Smooth muscle cell (in vitro differentiated cells): ENCODE data around the gene STAP1. TPM values are rescaled to one million over a fixed set of nuclear protein-coding genes. Genes with fewer than 3 reads are reported as not detected.

Experiments used
- DNase-seq: peaks from one replicate; lab custom pipeline; 2025; ENCODE audit not compliant: unreplicated experiment; lab: John Stamatoyannopoulos, UW
- H2AFZ ChIP-seq: fragments of 200-600 bp; sonication (generic); 2 replicates; pipeline ENCODE4 v1.6.0; 2016; ENCODE audit warnings: antibody characterized with exemption, low read depth, mild to moderate bottlenecking
- H3F3A ChIP-seq: fragments of 200-600 bp; sonication (generic); 2 replicates; pipeline ENCODE4 v1.6.0; 2017; ENCODE audit warnings: antibody characterized with exemption, low read depth
- H3K27ac ChIP-seq: fragments of 200-600 bp; sonication (generic); 2 replicates; pipeline ENCODE4 v1.5.1; 2016; ENCODE audit warnings: low read depth, mild to moderate bottlenecking
- H3K27me3 ChIP-seq: fragments of 200-600 bp; sonication (generic); 2 replicates; pipeline ENCODE4 v1.6.1; 2016; ENCODE audit warnings: low read depth, mild to moderate bottlenecking
- H3K36me3 ChIP-seq: fragments of 200-600 bp; sonication (generic); 2 replicates; pipeline ENCODE4 v1.5.1; 2016; ENCODE audit warnings: low read depth
- H3K4me1 ChIP-seq: fragments of 200-600 bp; sonication (generic); 2 replicates; pipeline ENCODE4 v1.5.1; 2016; ENCODE audit warnings: low read depth
- H3K4me2 ChIP-seq: fragments of 200-600 bp; sonication (generic); 2 replicates; pipeline ENCODE4 v1.6.0; 2016; ENCODE audit warnings: mild to moderate bottlenecking
- H3K4me3 ChIP-seq: fragments of 200-600 bp; sonication (generic); 2 replicates; pipeline ENCODE4 v1.5.1; 2016; ENCODE audit warnings: mild to moderate bottlenecking
- H3K79me2 ChIP-seq: fragments of 200-600 bp; sonication (generic); 2 replicates; pipeline ENCODE4 v1.6.0; 2016; ENCODE audit warnings: low read depth, mild to moderate bottlenecking
- H3K9ac ChIP-seq: fragments of 200-600 bp; sonication (generic); 2 replicates; pipeline ENCODE4 v1.6.0; 2016; ENCODE audit warnings: low read depth
- H3K9me3 ChIP-seq: fragments of 200-600 bp; sonication (generic); replicated peaks from 2 replicates; pipeline ENCODE4 v1.5.1; 2016; ENCODE audit warnings: low read depth
- H4K20me1 ChIP-seq: fragments of 200-600 bp; sonication (generic); 2 replicates; pipeline ENCODE4 v1.6.0; 2016; ENCODE audit warnings: low read depth
- WGBS: methylation state at CpG from one replicate; pipeline ENCODE4 v1.1.7; 2016; ENCODE audit warnings: low lambda C conversion rate; 5-methylcytosine and 5-hydroxymethylcytosine counted together
- polyA plus RNA-seq: library from polyadenylated mRNA; unstranded; fragments of >200 nt; fragmentation: Nextera tagmentation; extraction: Ambion mirVana; gene quantifications from 2 replicates; pipeline ENCODE4 v1.2.1, GENCODE V29; 2016
- total RNA-seq: library from RNA; depleted of rRNA; stranded (reverse); fragments of >200 nt; gene quantifications from 2 replicates; pipeline ENCODE4 v1.2.3, GENCODE V29; 2014
- TF ChIP-seq, protein P1 (sequence below): fragments of 200-600 bp; sonication (generic); IDR thresholded peaks from 2 replicates; pipeline ENCODE4 v1.5.1; 2017; ENCODE audit warnings: borderline replicate concordance, mild to moderate bottlenecking, antibody characterized with exemption; ENCODE audit not compliant: insufficient read depth, poor library complexity, severe bottlenecking

The STAP1 gene
- total and polyA plus RNA-seq, 2 experiments from 2014 or later: not detected

DNA sequence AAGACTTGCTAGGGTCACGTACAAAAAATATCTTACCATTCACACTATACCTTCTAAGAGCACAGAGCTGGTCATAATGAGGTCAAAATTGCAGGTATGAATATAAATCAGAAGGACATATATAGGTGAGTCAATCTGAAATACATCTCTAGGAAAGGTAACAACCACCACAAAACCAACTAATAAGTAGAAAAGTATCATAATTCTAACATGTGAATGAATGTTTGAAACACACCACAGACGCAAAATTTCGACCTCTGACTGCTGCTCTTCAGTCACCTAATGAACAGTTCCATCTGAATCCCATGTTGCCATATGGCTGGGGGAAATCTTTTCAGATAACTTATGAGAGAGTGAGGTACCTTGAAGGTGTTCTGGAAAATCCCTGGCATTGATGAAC, 22.1 kb downstream of the STAP1 start:
- TF ChIP-seq, protein P1, sequence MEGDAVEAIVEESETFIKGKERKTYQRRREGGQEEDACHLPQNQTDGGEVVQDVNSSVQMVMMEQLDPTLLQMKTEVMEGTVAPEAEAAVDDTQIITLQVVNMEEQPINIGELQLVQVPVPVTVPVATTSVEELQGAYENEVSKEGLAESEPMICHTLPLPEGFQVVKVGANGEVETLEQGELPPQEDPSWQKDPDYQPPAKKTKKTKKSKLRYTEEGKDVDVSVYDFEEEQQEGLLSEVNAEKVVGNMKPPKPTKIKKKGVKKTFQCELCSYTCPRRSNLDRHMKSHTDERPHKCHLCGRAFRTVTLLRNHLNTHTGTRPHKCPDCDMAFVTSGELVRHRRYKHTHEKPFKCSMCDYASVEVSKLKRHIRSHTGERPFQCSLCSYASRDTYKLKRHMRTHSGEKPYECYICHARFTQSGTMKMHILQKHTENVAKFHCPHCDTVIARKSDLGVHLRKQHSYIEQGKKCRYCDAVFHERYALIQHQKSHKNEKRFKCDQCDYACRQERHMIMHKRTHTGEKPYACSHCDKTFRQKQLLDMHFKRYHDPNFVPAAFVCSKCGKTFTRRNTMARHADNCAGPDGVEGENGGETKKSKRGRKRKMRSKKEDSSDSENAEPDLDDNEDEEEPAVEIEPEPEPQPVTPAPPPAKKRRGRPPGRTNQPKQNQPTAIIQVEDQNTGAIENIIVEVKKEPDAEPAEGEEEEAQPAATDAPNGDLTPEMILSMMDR: no peak
- Histone ChIP-seq H3K9ac (no peak overlapping the region), H3K27me3 (no peaks in the 10 kb centered on the region), H3K4me3 (no peak overlapping the region), H3K4me1 (no peaks in the 10 kb centered on the region), H4K20me1 (no peaks in the 10 kb centered on the region), H2AFZ (no peak overlapping the region), H3F3A (no peaks in the 10 kb centered on the region), H3K36me3 (no peaks in the 10 kb centered on the region), H3K27ac (no peak overlapping the region), H3K79me2 (no peaks in the 10 kb centered on the region), H3K4me2 (no peak overlapping the region), H3K9me3 (no peaks in the 10 kb centered on the region)
- WGBS: 81% methylated on average over 3 of the region's 3 CpGs
- no peak for DNase-seq

DNA sequence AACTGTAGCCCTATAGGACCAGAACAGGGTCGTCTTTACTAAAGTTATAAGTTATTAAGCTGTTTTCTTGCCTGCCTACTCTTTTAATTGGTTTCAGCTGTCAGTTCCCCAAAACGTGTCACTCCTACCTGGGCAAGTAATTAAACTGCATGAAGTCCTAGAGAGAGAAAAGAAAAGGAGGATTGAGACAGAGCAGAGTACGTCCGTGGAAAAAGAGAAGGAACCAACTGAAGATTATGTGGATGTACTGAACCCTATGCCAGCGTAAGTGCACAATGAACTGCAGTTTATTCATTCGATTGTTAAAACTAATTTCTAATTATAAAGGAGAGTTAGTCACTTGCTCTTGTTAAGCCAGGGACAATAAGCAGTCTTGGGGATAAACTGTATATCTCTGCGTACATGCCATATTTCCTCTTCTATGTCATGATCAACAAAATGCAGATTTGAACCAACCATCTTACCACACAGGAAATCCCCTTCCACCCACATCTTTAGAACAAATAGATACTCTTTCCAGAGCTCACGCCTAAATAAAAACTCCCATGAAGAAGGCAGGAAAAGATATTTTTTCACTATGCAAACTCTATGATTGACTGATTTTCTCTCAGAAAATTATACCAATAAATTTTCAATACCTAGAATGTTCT, 22.8 kb downstream of the STAP1 start:
- Histone ChIP-seq H4K20me1 (no peaks in the 10 kb centered on the region), H3K4me3 (no peak overlapping the region), H3F3A (no peaks in the 10 kb centered on the region), H2AFZ (peak overlapping the region; percentile 34), H3K79me2 (no peaks in the 10 kb centered on the region), H3K9me3 (no peaks in the 10 kb centered on the region), H3K27me3 (no peaks in the 10 kb centered on the region), H3K4me2 (peak overlapping the region; percentile 45), H3K4me1 (no peaks in the 10 kb centered on the region), H3K9ac (no peak overlapping the region), H3K36me3 (no peaks in the 10 kb centered on the region), H3K27ac (no peak overlapping the region)
- WGBS: 66% methylated on average over 8 of the region's 8 CpGs
- no peak for DNase-seq
- TF ChIP-seq, protein P1: no peak

DNA sequence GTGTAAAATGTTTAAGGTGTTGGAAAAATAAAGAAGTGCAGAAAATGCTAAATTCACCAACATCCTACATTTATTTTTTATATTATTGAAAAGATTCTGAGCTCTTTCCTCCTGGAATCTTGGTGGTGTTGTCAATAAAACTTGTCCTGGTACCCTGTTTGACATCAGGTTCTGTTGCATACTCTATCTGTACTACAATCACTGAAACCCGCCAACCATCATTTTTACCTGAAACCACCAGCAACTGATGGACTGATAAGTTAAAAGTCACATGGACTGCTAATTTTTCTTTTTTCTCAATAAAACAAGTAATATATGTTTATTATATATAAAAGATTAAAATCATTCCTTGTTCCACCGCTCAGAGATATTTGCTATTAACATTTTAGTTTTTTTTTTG, 23.4 kb downstream of the STAP1 start:
- DNase-seq: no peak
- WGBS: 50% methylated on average over 2 of the region's 2 CpGs
- Histone ChIP-seq H3K4me1 (no peaks in the 10 kb centered on the region), H3K4me3 (no peak overlapping the region), H3K9ac (no peak overlapping the region), H3K9me3 (no peaks in the 10 kb centered on the region), H3K27me3 (no peaks in the 10 kb centered on the region), H3K79me2 (no peaks in the 10 kb centered on the region), H3K27ac (no peak overlapping the region), H3K36me3 (no peaks in the 10 kb centered on the region), H3K4me2 (peak overlapping the region; percentile 45), H4K20me1 (no peaks in the 10 kb centered on the region), H3F3A (no peaks in the 10 kb centered on the region), H2AFZ (peak overlapping the region; percentile 34)
- TF ChIP-seq, protein P1: no peak

DNA sequence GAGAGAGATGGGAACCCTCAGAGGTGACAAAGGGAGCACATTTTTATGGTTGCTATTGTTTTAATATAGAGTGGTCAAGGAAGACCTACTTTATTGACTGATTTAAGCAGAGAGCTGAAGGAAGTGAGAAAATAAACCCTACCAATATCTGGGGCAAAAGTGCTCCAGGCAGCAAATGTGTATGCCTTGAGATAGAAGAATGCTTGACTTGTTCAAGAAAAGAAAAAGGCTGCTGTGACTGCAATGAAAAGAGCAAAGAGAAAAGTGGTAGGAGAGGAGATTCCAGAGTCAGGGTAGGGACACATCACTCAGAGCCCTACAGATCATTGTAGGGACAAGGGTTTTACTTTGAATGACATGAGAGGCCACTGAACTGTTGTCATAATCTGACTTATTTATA, 26.0 kb downstream of the STAP1 start:
- H3K79me2 ChIP-seq: no peaks in the 10 kb centered on the region
- no peaks in the 10 kb centered on the region for H3F3A ChIP-seq
- H3K27me3 ChIP-seq: no peaks in the 10 kb centered on the region
- no peak for DNase-seq
- no peak overlapping the region for H3K9ac ChIP-seq
- H3K4me1 ChIP-seq: no peaks in the 10 kb centered on the region
- no peak overlapping the region for H3K4me3 ChIP-seq
- no peaks in the 10 kb centered on the region for H3K9me3 ChIP-seq
- H4K20me1 ChIP-seq: no peaks in the 10 kb centered on the region
- no peak overlapping the region for H3K27ac ChIP-seq
- no peak overlapping the region for H2AFZ ChIP-seq
- TF ChIP-seq, protein P1: no peak
- H3K36me3 ChIP-seq: no peaks in the 10 kb centered on the region
- no peak overlapping the region for H3K4me2 ChIP-seq
